ENCODE results near the gene SSH2. TPM values are rescaled to one million over a fixed set of nuclear protein-coding genes. Genes with fewer than 3 reads are reported as not detected.

The SSH2 gene
- total RNA-seq, 1 experiment from 2014 or later: 8.5 TPM

GRCh38 chr17:29630630-29631193, 299.3 kb downstream of the SSH2 start:
- Histone ChIP-seq H3F3A (ENCODE audit: low read length, unreplicated experiment) (no peaks in the 10 kb centered on the region), H3K4me3 (ENCODE audit: low read length) (no peak overlapping the region), H3K9ac (ENCODE audit: low read length) (no peak overlapping the region), H3K27ac (ENCODE audit: low read length) (no peak overlapping the region), H4K20me1 (ENCODE audit: low read length) (no peaks in the 10 kb centered on the region), H3K4me2 (ENCODE audit: low read length) (no peak overlapping the region), H2AFZ (ENCODE audit: low read length) (no peak overlapping the region), H3K9me2 (replicated peaks; ENCODE audit: low read length) (no peaks in the 10 kb centered on the region), H3K79me2 (ENCODE audit: low read length) (no peaks in the 10 kb centered on the region), H3K36me3 (ENCODE audit: low read depth, low read length) (no peaks in the 10 kb centered on the region), H3K9me3 (ENCODE audit: low read length) (no peaks in the 10 kb centered on the region), H3K27me3 (ENCODE audit: low read length) (no peaks in the 10 kb centered on the region), H3K4me1 (ENCODE audit: insufficient read depth, low read length) (no peaks in the 10 kb centered on the region)
- ChIA-PET CTCF (no interaction called here), POLR2A (ENCODE audit: unreplicated experiment) (no interaction called here)
- DNase-seq (no peak), ATAC-seq (no peak)
- no peak for TF ChIP-seq CTCF (conservative IDR thresholded peaks at IDR 0.05; ENCODE audit: low read depth, low read length)
- TF ChIP-seq EZH2 (IDR thresholded peaks at IDR 0.05; ENCODE audit: low read length, unreplicated experiment): no peak
- no peak for TF ChIP-seq EZH2phosphoT487 (IDR thresholded peaks at IDR 0.05; ENCODE audit: borderline replicate concordance, low read length)
- BruUV-seq (replicated peaks): no TSS peak
- intact Hi-C loops (cut with micrococcal nuclease): no loop called here

- TF ChIP-seq CTCF (conservative IDR thresholded peaks at IDR 0.05; ENCODE audit: low read depth, low read length): no peak
- TF ChIP-seq EZH2 (IDR thresholded peaks at IDR 0.05; ENCODE audit: low read length, unreplicated experiment): no peak
- no peak for TF ChIP-seq EZH2phosphoT487 (IDR thresholded peaks at IDR 0.05; ENCODE audit: borderline replicate concordance, low read length)
- H3K9me3 ChIP-seq (ENCODE audit: low read length): no peaks in the 10 kb centered on the region
- CTCF ChIA-PET: no interaction called here
- no peak overlapping the region for H3K9ac ChIP-seq (ENCODE audit: low read length)
- H3K36me3 ChIP-seq (ENCODE audit: low read depth, low read length): no peaks in the 10 kb centered on the region
- DNase-seq: no peak
- no peaks in the 10 kb centered on the region for H3K79me2 ChIP-seq (ENCODE audit: low read length)
- POLR2A ChIA-PET (ENCODE audit: unreplicated experiment): no interaction called here
- H4K20me1 ChIP-seq (ENCODE audit: low read length): no peaks in the 10 kb centered on the region
- no peaks in the 10 kb centered on the region for H3K9me2 ChIP-seq (replicated peaks; ENCODE audit: low read length)
- no peak overlapping the region for H2AFZ ChIP-seq (ENCODE audit: low read length)
- H3K27me3 ChIP-seq (ENCODE audit: low read length): no peaks in the 10 kb centered on the region
- H3K4me3 ChIP-seq (ENCODE audit: low read length): no peak overlapping the region
- H3F3A ChIP-seq (ENCODE audit: low read length, unreplicated experiment): no peaks in the 10 kb centered on the region
- no peak overlapping the region for H3K4me2 ChIP-seq (ENCODE audit: low read length)
- no TSS peak for BruUV-seq (replicated peaks)
- intact Hi-C loops (cut with micrococcal nuclease): no loop called here
- H3K27ac ChIP-seq (ENCODE audit: low read length): no peak overlapping the region
- 0 out of 2 replicates have a peak, but pooled peaks cover 3% of the 10 kb centered on the region for H3K4me1 ChIP-seq (ENCODE audit: insufficient read depth, low read length)
- ATAC-seq: no peak
Observed at GRCh38 chr17:29629839-29630238, 300.2 kb downstream of the SSH2 start.

GRCh38 chr17:29628644-29629043, 301.4 kb downstream of the SSH2 start:
- ChIA-PET CTCF (no interaction called here), POLR2A (ENCODE audit: unreplicated experiment) (no interaction called here)
- no peak for TF ChIP-seq EZH2phosphoT487 (IDR thresholded peaks at IDR 0.05; ENCODE audit: borderline replicate concordance, low read length)
- TF ChIP-seq EZH2 (IDR thresholded peaks at IDR 0.05; ENCODE audit: low read length, unreplicated experiment): no peak
- no peak for TF ChIP-seq CTCF (conservative IDR thresholded peaks at IDR 0.05; ENCODE audit: low read depth, low read length)
- H4K20me1 ChIP-seq (ENCODE audit: low read length): no peaks in the 10 kb centered on the region
- intact Hi-C loops (cut with micrococcal nuclease): no loop called here
- H3F3A ChIP-seq (ENCODE audit: low read length, unreplicated experiment): no peaks in the 10 kb centered on the region
- no peak overlapping the region for H3K9ac ChIP-seq (ENCODE audit: low read length)
- no peak overlapping the region for H3K4me2 ChIP-seq (ENCODE audit: low read length)
- no peaks in the 10 kb centered on the region for H3K9me3 ChIP-seq (ENCODE audit: low read length)
- H3K4me3 ChIP-seq (ENCODE audit: low read length): no peak overlapping the region
- DNase-seq (no peak), ATAC-seq (no peak)
- no peak overlapping the region for H3K27ac ChIP-seq (ENCODE audit: low read length)
- no peak overlapping the region for H2AFZ ChIP-seq (ENCODE audit: low read length)
- H3K27me3 ChIP-seq (ENCODE audit: low read length): no peaks in the 10 kb centered on the region
- peaks cover 8% of the 10 kb centered on the region for H3K4me1 ChIP-seq (ENCODE audit: insufficient read depth, low read length)
- no peaks in the 10 kb centered on the region for H3K9me2 ChIP-seq (replicated peaks; ENCODE audit: low read length)
- BruUV-seq (replicated peaks): no TSS peak
- H3K36me3 ChIP-seq (ENCODE audit: low read depth, low read length): no peaks in the 10 kb centered on the region
- no peaks in the 10 kb centered on the region for H3K79me2 ChIP-seq (ENCODE audit: low read length)

Measured in PC-3 (cell line).